Measurements from ENCODE around the gene ATP8B4.
"Not testable (repeated sequence)": the region's sequence is repeated elsewhere in the genome, so short reads cannot be mapped to it uniquely, and the experiment has no call there.

ATP8B4 gene

DNA sequence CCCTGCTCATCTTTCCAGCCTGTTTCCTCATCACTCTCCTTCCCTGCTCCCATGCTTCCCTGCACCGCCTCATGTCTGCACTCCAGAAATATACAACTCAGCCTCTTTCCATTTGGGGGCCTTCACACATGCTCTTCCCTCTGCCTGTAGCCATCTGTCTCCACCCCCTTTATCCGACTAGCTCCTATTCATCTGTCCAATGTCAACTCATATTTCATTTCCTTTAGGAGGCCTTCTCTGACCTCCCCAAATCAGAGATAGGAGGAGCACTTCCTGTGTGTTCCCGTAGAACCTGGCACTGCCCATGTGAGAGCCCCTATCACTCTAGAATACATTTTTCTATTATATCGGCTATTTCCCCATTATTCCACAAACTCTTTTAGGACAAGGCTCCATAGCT is 10.6 kb downstream of the ATP8B4 start:
- peak; percentile 57 for DNase-seq

DNA sequence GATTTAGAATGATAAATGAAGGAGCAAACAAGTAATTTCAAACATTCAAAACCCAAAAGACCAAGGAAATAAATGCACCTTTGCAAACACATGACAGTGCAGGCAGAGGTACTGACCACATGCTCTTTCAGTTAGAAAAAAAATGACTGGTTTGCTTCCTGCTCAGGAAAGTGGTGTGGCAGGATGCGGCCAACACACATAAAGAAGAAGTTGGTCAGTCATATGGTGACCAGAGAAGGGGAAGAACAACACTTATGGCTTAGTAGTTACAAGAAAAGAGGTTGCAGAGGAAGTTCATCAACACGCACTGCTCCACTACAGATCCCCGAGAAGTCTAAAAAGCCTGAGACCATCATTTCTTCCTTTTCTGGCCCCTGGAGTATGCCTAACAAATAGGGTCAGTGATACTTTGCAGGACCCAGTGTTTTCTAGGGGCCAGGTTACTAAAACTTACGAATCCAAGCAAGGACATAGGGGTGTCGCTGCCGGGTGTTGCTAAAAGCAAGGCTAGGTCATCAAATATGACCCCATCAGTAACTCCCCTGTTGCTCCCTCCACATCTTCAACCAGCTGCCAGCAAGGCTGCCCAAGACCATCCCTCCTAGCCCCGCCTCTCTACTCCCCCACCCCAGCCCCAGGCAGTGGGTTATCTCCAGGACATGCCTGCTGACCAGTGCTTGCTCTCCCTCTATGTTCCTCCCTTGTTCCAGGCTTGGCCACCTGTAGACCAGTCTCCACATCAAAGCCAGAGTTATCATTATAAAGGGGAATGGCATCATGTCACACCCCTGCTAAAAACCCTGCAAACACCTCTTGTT is 11.2 kb downstream of the ATP8B4 start:
- DNase-seq: peak; percentile 93

DNA sequence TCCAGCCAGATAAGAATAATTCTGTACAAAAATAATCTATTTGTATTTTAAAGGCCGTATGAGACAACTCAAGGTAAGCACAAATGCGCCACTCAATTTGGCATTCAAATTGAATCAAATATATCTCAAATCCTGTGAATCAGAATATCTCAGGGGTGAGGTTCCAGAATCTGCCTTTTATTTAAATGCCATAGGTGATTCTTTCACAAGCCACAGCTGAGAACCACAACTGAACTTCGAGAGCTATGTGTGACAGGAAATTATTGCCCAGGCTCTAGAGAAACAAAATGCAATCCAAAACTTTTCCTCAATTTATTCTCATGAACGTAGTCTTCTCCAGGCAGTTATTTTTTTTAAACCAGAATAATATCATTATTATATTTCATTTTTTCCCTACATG is 11.9 kb downstream of the ATP8B4 start:
- peak; percentile 71 for DNase-seq

DNA sequence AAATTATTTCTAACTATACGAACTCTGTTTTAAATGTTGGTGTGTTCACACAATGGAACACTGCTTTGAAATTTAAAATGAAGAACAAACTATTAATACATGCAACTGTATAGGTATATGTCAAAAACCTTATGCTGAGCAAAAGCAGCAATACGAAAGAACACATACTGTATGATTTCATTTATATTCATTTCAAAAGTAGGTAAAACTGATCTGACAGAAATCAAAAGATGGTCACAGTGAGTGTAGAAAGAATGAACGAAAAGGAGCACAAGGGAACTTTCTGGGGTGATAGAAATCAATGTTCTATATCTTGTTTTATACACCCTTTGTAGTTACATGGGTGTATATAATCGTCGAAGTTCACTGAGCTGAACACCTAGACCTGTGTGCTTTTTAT is 12.6 kb downstream of the ATP8B4 start:
- peak; percentile 58 for DNase-seq

DNA sequence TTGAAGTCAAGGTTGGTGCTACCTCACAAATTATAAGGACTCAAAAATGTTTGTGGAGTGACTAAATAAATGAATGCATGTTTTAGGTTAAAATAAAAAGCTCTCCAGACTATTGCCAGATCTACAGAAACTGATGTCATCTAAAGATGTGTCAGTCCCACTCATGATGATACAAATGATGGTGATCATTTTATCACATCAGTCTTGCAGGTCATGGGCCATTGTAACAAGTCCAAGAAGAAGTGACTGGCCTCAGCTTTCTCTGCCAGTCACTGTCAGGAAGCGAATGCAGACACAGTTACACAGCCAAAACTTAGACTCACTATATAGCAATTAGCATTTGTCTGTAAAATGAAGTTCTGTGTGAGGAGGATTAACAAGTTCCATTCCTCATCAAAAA is 18.5 kb downstream of the ATP8B4 start:
- no peak for DNase-seq

DNA sequence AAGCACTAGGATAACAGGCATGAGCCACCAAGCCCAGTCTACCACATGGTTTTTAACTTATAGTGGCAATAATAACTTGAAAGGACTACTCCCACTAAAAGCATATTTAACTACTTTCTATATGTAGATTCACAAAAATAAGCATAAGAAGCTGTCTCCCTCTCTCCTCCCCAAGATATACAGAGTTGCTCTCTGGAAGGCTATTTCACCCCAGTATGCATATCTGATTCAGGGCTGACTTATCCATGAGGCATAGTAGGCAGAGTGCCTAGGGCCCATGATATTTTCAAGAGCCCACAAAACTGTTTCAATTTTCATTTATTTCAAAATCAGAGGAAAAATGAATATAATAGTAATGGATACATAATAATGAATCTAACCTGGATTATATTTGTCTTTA is 20.5 kb downstream of the ATP8B4 start:
- DNase-seq: no peak

DNA sequence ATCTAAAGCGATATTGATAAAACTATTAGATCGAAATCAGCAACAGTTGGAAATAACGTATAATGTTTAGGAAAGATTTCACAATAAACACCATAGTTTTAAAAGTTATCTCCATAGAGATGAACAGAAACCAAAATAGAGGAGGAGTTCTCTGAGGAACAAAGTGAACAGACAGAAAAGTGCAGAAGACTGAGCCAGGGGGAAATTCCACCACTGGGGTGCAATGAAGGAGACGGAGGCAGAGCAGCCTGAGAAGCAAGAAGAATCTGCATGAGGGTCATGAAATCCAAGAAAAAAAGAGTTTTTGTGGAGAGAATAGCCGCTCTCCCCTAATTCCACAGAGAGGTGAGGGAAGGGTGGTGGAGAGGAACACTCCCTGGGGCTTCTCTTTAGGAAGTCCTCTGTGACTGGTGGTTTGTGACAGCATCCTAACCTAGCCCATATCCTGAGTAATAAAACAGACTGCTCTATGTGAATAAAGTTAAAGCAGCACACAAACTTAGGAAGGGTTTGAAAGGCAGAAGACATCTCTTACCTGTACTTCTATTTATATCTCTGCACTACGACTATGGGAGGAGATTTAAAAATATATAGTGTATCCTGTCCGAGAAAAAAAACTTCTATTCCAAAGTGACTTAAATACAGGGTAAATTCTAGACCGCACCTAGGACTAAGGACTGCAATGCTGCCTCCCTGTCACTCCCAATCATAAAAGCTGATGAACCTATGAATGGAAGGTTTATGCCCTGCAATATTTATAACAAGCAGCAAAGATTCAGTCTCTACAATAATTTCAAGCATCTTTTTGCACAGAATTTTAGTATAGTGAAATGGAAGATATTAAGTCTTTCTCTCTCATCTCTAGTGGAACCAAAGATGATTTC is 22.9 kb downstream of the ATP8B4 start:
- no peak for DNase-seq

DNA sequence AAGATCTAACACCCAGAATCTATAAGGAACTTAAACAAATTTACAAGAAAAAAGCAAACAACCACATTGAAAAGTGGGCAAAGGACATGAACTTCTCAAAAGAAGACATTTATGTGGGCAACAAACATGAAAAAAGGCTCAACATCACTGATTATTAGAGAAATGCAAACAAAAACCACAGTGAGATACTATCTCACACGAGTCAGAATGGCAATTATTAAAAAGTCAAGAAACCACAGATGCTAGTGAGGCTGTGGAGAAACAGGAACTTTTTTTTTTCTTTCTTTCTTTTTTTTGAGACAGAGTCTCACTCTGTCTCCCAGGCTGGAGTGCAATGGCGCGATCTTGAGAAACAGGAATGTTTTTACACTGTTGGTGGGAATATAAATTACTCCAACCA is 29.6 kb downstream of the ATP8B4 start:
- not testable (repeated sequence) for DNase-seq

DNA sequence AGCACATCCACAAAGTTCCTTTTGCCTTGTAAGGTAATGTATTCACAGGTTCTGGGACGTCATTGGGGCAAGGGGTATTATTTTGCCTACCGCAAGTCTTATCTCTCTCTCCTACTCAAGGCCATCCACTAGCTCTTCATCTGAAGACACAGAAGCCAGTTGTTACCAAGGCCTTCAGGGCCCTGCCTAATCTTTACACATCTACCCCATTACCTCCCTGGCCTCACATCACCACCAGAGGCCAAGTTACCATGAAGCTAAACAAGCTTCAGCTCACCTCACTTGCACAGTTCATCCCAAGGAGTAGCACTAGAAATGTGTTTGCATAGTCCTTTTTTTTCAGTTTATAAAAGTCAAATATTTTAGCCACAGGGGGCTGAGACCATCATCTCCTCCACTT is 34.1 kb downstream of the ATP8B4 start:
- DNase-seq: no peak

DNA sequence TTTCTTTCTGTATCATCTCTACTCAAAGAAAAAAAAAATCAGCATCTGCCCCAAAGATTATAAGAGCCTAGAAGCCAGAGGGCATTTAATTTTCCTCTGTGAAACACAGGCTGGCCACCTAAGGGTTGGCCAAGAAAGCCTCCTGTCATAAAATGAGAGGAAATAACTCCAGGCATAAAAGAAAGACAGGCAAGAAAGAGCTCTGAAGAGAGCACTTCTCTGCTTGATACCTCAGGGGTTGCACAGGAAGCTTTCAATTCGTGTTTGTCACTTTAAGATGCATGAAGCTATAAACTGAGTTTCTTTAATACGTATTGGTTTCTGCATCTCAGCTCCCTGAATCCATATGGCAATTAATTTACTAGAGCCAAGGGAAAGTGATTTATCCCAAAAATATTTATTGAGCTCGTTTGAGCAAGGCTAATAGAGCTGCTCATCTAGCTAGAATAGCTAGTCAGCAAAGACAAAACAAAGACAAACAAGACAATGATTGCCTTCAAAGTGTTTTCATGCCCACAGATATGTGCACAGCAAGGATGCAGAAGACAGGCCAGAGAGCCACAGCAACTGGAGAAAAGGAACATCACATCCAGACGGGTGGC is 35.5 kb downstream of the ATP8B4 start:
- no peak for DNase-seq

DNA sequence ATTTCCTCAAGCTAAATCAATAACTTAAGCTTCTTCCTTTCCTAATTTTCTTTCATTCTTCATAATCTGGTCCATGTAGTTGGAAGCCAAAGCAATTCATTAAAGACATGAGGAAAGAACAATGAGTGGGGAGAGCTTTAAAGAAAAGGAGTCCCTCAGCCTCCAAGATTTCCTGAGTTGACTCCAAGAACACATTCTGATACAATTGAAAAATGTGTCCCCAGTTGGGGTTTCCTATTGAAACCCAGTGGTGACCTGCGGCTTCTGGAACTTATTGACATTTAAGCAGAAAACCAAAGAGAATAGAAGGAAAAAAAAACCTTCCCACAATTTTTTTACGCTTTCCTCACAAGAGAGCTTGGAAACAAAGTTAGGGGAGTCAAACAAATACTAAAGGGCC is 37.0 kb downstream of the ATP8B4 start:
- DNase-seq: no peak

DNA sequence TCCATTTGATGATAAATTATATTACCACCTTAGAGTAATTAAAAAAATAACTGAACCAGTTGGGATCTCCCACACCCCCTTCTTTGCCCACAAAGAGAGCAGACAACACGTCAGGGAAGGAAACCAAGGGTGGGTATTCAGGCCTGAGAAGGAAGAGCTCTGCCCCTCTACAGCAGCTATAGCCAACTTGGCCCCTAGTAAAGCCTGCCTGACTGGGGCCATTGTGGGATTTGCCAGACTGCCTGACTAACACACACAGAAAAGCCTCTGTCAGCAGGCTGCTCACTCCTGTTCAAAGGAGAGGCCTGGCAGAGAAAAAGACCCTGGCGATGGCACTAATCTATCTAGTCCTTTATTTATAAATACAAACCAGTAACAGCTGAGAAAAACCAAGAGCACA is 41.4 kb downstream of the ATP8B4 start:
- no peak for DNase-seq

DNA sequence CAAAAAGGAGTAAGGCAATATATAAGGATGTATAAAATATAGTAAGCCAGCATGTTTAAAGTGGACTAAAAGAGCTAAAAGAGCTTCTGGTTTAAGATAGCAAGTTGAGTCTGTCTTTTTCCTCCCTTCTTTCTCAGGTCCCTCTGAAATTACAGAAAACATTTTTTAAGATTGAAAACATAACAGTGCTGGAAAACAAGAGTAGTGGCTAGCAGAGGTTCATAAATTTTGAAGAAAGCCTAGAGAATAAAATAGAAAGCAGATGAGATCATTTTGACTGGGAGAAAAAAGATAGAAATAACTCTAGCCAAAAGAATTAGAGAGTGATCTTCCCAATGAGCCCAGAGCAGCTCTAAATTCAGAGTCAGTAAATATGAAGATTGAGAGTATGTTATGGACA is 41.9 kb downstream of the ATP8B4 start:
- DNase-seq: no peak

DNA sequence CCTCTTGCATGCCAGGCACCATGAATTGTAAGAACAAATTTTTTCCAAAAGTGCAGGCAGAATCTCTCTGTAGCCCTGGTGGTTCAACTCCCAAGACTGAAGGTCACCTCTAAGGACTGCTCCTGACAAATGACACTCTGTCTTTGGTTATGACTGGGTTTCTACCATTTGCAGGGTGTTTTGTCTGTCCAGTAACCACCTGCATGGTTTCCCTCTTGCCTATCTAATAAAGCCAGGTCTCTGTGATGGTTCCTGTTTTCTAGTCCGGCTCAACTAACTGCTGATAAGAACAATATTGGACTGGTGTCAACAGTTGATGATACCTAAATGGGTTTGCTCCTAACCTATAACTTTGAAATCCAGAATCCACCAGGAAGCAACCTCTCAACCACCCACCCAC is 43.7 kb downstream of the ATP8B4 start:
- DNase-seq: no peak

DNA sequence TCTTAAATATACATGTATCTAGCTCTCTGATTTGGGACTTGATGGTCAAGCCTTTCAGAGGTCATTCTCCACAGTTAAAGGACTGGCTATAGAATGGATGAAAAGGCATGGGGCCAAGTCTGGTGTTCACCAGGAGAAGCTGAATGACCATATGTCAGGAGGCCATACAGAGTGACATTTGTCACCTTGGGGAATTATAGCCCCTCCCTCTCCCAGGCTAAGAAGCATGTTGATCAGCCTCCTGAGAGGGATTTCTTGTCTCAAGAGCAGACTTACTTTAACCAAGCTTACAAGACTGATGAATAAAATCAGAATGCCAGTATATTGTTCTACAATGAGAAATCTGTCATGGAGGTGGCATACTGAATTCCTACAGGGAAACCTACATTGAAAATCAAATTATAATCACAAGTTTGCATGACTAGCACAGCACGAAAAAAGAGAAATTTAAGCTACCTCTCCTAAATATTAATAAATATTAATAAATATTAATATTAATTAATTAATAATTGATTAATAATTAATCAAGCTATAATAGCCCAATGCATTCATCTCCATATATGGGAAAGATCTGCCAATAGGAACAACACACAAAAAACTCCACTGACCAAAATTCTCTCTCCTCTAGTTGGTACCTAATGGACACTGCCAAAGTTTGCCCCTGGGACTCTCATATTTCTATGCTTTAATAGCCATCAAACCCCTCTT is 47.3 kb downstream of the ATP8B4 start:
- no peak for DNase-seq

DNA sequence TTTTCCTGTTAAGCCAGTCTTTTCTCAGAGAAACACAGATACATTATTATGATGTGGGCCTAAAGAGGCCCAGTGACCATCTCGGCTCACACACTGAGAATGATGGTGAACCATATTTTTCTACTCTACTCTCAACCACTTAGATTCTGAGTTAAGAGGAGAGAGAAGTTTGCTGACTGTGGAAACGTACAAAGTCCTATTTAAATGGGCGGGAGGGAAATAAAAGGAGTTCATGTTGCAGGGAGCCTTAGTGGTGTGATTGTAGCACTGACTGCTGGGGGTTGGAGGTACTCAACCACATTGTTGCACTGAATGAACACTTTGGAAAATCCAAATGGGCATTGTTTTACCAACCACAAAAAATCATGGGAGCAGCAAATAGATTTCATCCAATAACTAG is 51.0 kb downstream of the ATP8B4 start:
- DNase-seq: no peak

DNA sequence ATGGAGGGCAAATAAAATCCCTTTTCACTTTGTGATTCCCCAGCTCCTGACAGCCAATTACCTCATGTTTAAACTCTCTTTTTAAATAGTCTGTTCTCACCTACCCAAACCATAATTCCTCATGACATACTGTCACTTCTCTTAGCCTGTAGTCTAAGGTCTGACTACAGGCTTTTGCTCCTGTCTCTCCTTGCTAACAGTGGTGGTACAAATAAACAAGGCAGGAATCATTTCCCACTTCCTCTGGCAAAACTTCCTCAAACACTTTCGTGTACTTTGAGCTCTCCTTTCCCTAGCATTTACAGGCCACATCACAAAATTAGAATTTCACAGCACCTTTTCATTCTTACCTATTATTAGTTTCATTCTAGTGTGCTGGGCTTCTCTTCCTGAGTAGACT is 51.8 kb downstream of the ATP8B4 start:
- no peak for DNase-seq

DNA sequence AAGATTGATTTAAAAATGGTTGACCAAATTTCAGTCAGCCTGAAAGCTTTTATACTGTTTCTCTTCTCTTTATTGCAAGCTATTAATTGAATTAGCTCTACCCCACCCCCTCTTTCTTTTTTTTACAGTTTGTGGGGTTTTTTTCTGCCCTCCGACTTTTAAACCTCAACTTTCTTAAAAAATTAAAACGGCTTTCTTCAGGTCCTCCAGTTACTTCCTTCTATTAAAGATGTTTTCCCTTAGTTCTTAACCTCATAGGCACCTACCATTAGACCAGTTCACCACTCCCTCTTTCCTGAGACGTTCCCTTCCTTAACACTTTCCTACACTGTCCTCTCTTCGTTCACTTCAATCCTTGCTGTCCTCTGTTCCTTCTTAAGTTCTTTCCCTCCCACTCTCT is 52.4 kb downstream of the ATP8B4 start:
- no peak for DNase-seq

DNA sequence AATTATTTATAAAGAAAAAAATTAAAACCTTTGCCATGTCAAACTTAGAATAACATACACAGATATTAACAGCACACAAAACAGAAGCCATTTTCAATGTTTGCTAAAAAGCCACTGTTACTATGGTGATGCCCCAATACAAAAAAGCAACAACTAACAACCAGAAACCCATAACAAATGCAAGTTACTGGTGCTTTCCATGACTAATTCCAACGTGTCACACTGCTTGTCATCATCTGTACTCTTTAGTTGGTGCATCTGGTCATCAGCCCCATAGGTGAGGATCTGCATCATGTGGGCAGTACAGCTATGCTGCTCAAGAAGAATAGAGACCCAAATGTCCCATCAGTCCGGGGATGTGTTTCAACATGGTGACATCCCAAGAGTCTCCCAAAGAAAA is 52.8 kb downstream of the ATP8B4 start:
- peak; percentile 79 for DNase-seq

DNA sequence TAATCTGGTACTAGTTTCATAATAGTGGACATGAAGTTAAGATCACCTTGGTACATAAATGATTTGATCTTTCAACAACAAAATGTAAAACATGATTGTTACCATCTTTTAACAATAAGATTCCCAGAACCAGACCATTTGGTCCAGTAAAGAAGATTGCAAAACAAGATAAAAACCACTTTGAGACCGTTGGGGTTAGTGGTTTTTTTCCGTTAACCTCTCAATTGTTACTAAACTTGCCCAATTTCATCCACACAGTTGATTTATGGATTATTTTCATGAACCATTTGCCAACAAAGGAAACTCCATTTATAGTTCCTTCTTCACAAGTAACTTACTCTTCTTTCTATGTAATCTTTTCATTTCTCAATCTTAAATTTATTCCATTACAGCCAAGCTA is 53.8 kb downstream of the ATP8B4 start:
- peak; percentile 62 for DNase-seq

DNA sequence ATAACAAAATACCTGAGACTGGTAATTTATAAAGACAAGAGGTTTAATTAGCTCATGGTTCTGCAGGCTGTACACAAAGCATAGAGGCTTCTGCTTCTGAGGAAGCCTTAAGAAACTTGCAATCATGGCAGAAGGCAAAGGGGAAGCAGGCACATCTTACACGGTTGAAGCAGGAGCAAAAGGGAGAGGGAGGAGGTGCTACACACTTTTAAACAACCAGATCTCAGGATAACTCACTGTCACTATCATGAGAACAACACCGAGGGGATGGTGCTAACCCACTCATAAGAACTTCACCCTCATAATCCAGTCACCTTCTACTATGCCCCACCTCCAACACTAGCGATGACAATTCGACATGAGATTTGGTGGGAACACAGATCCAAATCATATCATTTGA is 54.4 kb downstream of the ATP8B4 start:
- peak; percentile 20 for DNase-seq

DNA sequence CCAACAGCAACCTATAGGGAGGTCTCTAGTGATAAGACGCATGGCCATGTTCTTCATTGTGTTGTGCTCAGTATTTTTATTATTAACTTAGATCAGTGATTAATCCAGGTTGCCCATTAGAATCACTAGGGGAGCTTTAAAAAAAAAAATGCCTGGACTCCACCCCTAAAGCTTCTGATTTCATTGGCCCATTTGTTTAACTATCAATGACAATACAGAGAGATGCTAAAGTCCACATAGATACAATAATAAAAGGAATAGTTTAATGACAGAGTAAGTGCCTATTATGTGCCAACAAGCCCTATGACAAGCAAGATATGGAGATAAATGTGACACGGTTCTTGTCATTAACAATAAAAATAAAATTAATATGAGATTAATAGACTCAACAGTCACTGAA is 55.8 kb downstream of the ATP8B4 start:
- DNase-seq: no peak

DNA sequence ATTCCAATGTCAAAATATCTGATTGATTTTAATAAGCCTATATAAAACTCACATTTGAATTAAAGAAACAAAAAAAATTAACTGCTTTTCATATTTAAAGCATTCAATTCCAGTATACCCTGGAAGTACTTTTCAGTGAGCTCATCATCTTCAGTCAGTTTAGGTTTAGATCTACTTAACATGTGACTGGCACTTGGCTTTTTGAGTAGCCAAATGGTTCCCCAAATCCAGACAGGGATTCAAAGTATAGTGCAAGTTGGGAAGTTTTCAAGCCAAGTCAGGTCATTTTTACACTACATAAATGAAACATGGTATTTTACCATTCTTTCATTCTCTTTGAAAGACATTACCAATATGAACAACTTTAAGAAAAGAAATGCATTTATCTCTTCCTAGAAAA is 57.5 kb downstream of the ATP8B4 start:
- DNase-seq: no peak
